ENCODE data around the gene HSD11B1.

GRCh38 chr1:209783386-209783785 lies 78.7 kb downstream of the HSD11B1 start:
- TF ChIP-seq CTCF (IDR thresholded peaks at IDR 0.05) (no peak), POLR2A (IDR thresholded peaks at IDR 0.05) (no peak), POLR2AphosphoS5 (IDR thresholded peaks at IDR 0.05) (no peak)

All from upper lobe of left lung (tissue), 4 donors.